A549 treated with CpdA at 1 μM for 4 hours (cell line): ENCODE data around the gene KLK13. TPM values are rescaled to one million over a fixed set of nuclear protein-coding genes. Genes with fewer than 3 reads are reported as not detected.

Experiments used
- total RNA-seq: library from RNA; stranded (reverse); fragments of 200-300 nt; extraction: Qiagen RNA extraction; gene quantifications from 5 replicates; pipeline ENCODE4 v1.2.3, GENCODE V29; 2022; ENCODE audit warnings: low read depth

KLK13 gene, protein sequence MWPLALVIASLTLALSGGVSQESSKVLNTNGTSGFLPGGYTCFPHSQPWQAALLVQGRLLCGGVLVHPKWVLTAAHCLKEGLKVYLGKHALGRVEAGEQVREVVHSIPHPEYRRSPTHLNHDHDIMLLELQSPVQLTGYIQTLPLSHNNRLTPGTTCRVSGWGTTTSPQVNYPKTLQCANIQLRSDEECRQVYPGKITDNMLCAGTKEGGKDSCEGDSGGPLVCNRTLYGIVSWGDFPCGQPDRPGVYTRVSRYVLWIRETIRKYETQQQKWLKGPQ
- 0.08 to 0.36 TPM in 2 of 5 replicates, not detected in the others for total RNA-seq

DNA sequence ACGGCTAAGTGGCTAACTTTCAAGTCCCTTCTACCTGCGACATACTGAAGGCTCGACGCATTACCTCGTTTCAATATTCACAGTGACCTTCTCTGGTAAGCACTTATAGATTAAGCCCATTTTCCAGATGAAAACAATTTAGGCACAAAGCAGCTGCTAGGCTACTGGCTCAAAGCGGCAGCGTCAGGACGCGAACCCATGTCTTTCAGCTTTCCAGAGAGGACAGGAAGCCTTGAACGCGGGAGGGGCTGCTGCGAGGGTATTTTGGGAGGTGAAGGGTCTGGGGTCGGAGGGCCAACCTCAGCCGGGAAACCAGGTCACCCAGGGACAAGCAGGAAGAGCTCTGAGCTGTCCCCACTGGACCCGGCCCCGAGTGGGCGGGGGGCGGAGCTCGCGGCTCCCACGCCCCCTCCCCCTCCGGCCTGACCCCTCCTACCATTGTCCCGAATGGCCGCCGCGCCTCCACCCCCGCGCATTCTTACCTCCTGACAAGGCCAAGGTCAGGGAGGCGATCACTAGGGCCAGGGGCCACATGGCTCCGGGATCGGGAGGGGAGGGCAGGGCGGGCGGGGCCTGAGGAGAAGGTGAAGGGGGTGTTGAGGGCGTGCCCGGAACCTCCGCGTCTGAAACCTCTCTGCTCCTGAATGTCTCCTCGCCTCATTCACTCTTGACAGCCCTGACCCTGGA lies at the start of gene KLK13:
Gene KLK13 (minus strand): TSS at position 559 of the 687 bp plus-strand sequence. CDS start 25 bp downstream, at position 534.

DNA sequence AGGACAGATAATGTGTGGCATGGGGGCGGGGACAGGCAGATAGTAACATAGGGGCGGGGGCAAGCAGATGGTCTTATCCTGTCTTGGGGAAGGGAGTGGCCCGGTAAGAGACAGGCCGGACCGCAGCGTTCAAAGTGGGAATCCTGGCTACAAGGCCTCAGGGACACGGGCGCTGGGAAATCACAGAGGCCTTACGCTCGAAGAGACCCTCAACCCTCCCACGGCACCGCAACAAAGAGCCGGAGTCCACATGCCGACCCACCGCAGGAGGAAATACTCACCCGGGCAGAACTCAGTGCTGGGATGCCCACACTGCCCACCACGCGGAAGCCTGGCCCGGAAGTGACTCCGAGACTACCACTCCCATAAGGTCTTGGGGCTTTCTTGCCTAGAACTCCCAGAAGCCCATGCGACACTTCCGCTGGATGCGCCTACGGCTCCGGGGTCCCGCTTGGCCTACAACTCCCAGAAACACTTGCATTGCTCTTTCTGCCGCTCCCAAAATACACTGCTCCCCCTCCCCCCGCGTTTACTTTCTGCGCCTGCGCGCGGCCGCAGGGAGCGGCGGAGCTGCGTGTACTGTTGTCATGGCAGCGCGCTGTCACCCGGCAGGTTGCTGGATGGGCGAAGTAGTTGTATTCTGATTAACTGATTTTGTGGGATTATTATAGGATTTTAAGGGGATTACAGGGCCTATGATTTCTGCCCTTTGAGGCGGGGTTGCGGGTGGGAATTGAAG lies 43.3 kb upstream of the KLK13 start, which contains the start of gene CTU1:
Gene CTU1 (minus strand): TSS at position 344 of the 739 bp plus-strand sequence. CDS start 3,840 bp downstream, outside the sequence.

DNA sequence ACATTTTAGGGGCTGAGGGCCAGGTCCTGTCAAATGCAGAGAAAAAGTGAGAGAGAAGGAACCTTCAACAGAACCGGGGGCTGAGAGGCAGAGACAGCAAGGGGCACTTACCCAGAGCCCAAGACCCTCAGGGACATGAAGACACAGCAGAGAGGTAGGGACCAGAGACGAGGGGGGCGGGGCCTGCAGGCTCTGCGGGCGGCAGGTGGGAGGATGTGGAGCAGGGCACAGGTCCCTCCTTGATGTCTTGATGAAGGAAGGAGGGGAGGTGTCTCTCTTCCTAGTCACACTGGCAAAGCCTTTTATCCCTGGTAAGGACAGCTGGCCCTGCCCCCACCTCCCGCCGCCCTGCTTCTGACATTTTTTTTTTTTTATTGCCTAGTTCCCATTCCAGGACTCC lies 17.7 kb upstream of the KLK13 start, which contains the start of gene KLK14:
Gene KLK14 (minus strand): TSS at position 277 of the 400 bp plus-strand sequence. CDS start 273 bp downstream, at position 4.

DNA sequence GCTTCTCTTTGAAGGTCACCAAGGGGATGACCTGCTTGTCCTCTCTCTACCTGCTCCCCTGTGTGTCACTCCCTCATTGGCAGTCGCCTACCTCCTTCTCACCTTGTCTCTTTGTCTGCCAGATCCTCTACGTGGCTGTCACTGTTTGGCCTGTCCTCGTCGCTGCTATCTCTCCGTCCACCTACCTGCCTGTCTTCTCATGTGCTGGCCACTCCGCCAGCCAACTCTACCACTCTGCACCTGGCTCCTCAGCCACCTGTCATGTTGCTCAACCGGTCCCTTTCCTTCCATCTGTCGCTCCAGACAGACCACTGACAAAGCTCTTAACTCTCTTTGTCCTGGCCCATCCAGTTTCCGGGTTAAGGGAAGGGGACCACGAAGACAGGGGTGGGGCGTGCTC lies 30.2 kb downstream of the KLK13 start, which contains the start of gene KLK12:
Gene KLK12 (minus strand): TSS at position 299 of the 400 bp plus-strand sequence. CDS start 381 bp downstream, outside the sequence.

DNA sequence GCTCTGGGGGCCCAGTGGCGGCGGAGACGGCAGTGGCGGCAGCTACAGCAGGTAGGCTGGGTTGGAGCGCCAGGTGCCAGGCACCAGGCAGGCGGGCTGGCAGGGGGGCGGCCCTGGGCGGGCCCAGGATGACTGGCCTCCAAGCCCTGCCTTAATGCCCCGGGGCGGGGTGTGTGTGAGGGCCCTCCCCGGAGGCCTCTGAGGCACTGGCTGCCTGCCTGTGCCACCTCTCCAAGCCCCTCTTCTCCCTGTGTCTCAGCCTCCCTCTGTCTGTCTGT lies 38.4 kb downstream of the KLK13 start, which contains the start of gene KLK11:
Gene KLK11 (minus strand): TSS at position 63 of the 278 bp plus-strand sequence. CDS start 985 bp downstream, outside the sequence.

DNA sequence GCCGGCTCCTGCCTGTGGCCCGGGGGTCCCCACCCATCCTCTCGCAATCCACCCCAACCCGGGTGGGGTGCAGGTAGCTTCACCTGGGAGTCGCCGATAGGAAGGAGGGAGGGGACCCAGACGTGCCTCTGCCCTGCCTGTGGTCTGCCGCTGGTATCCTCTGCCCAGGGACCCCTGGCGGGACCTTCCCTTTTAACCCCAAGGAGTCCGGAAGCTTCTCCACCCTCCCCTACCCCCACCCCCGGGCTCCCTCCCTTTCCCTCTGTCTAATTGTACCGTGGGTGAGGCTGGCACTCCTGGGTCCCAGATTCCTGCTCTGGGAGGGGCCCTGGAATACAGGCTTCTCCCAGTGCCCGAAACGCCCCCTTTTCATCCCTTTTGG lies 45.4 kb downstream of the KLK13 start, which contains the start of gene KLK10:
Gene KLK10 (minus strand): TSS at position 166 of the 382 bp plus-strand sequence. CDS start 579 bp downstream, outside the sequence.

Other genes with a start within 250 kb of the KLK13 start
- gene KLK1, start 241.3 kb downstream of the KLK13 start, total RNA-seq: 0.10 to 0.41 TPM (median 0.16 TPM) in 3 of 5 replicates, not detected in the others
- not detected in 5 replicates for gene KLK15, start 231.5 kb downstream of the KLK13 start, total RNA-seq
- gene KLK3, start 210.2 kb downstream of the KLK13 start, total RNA-seq: not detected in 5 replicates
- 0.03 TPM in 1 of 5 replicates, not detected in the others for gene KLK2, start 191.7 kb downstream of the KLK13 start, total RNA-seq
- 0.14 to 0.22 TPM in 2 of 5 replicates, not detected in the others for gene KLK4, start 153.7 kb downstream of the KLK13 start, total RNA-seq
- 0.17 TPM in 1 of 5 replicates, not detected in the others for gene KLK5, start 112.1 kb downstream of the KLK13 start, total RNA-seq
- 0.21 to 0.82 TPM (median 0.33 TPM) in 4 of 5 replicates, not detected in the other for gene KLK6, start 95.5 kb downstream of the KLK13 start, total RNA-seq
- 0.03 TPM in 1 of 5 replicates, not detected in the others for gene KLK7, start 81.2 kb downstream of the KLK13 start, total RNA-seq
- not detected in 5 replicates for gene KLK8, start 63.5 kb downstream of the KLK13 start, total RNA-seq
- 0.19 to 0.34 TPM (median 0.32 TPM) in 5 replicates for gene KLK10, start 45.4 kb downstream of the KLK13 start, total RNA-seq
- 0.14 TPM in 1 of 5 replicates, not detected in the others for gene KLK11, start 38.5 kb downstream of the KLK13 start, total RNA-seq
- not detected in 5 replicates for gene KLK12, start 30.1 kb downstream of the KLK13 start, total RNA-seq
- 0.29 to 0.70 TPM (median 0.50 TPM) in 5 replicates for gene KLK14, start 17.8 kb upstream of the KLK13 start, total RNA-seq
- gene CTU1, start 43.3 kb upstream of the KLK13 start, total RNA-seq: 5.0 to 16.7 TPM (median 13.8 TPM) in 5 replicates
- gene SIGLEC9, start 59.8 kb upstream of the KLK13 start, total RNA-seq: 0.26 TPM in 1 of 5 replicates, not detected in the others
- not detected in 5 replicates for gene SIGLEC7, start 77.2 kb upstream of the KLK13 start, total RNA-seq
- gene CD33, start 160.0 kb upstream of the KLK13 start, total RNA-seq: 0.08 TPM in 1 of 5 replicates, not detected in the others
- gene SIGLECL1, start 186.0 kb upstream of the KLK13 start, total RNA-seq: not detected in 5 replicates
- gene IGLON5, start 246.6 kb upstream of the KLK13 start, total RNA-seq: 0.02 to 0.06 TPM (median 0.05 TPM) in 3 of 5 replicates, not detected in the others